Fibroblast of villous mesenchyme (primary cell): Measurements from ENCODE around the gene SUCLG2. TPM values are rescaled to one million over a fixed set of nuclear protein-coding genes. Genes with fewer than 3 reads are reported as not detected.
"Not testable (repeated sequence)": the region's sequence is repeated elsewhere in the genome, so short reads cannot be mapped to it uniquely, and the experiment has no call there.

Experiments
- DNase-seq: peaks from one replicate; pipeline ENCODE4 v3.0.0-alpha.2; 2010; ENCODE audit warnings: low read depth
- H3K4me3 ChIP-seq: 2 replicates; pipeline ENCODE4 v1.5.1; 2011; ENCODE audit warnings: low read depth, mild to moderate bottlenecking, low read length
- CTCF ChIP-seq: IDR thresholded peaks from 2 replicates; pipeline ENCODE4 v1.5.1; 2012; ENCODE audit warnings: low read depth, mild to moderate bottlenecking, low read length; ENCODE audit not compliant: insufficient read depth
- total RNA-seq: library from RNA; depleted of rRNA; stranded (reverse); fragments of >200 nt; gene quantifications from 2 replicates; pipeline ENCODE4 v1.2.3, GENCODE V29; 2012

The SUCLG2 gene
- total RNA-seq, 1 donor = 45.8 TPM

- no peak for DNase-seq
- no peak for TF ChIP-seq CTCF
- H3K4me3 ChIP-seq = no peak overlapping the region
Observed at GRCh38 chr3:67550541-67550940, 103.9 kb downstream of the SUCLG2 start.

DNA sequence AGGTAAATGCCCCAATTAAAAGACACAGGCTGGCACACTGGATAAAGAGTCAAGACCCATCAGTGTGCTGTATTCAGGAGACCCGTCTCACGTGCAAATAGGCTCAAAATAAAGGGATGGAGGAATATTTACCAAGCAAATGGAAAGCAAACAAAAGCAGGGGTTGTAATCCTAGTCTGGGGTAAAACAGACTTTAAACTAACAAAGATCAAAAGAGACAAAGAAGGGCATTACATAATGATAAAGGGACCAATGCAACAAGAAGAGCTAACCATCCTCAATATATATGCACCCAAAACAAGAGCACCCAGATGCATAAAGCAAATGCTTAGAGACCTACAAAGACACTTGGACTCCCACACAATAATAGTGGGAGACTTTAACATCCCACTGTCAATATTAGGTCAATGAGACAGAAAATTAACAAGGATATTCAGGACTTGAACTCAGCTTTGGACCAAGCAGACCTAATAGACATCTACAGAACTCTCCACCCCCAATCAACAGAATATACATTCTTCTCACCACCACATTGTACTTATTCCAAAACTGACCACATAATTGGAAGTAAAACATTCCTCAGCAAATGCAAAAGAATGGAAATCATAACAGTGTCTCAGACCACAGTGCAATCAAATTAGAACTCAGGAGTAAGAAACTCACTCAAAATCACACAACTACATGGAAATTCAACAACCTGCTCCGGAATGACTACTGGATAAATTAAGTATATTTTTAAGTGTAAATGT is 111.7 kb downstream of the SUCLG2 start:
- not testable (repeated sequence) for H3K4me3 ChIP-seq, DNase-seq

DNA sequence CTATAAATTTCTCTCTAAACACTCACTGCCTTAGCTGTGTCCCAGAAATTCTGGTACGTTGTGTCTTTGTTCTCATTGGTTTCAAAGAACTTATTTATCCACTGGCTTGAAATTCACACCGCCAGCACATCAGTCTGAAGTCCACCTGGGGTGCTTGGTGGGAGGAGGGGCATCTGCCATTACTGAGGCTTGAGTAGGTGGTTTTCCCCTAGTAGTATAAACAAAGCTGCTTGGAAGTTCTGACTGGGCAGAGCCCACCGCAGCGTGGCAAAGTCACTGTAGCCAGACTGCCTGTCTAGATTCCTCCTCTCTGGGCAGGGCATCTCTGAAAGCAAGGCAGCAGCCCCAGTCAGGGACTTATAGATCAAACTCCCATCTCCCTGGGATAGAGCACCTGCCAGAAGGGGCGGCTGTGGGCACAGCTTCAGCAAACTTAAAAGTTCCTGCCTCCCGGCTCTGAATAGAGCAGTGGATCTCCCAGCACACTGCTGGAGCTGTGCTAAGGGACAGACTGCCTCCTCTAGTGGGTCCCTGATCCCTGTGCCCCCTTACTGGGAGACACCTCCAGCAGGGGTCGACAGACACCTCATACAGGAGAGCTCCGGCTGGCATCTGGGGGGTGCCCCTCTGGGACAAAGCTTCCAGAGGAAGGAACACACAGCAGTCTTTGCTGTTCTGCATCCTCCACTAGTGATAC is 114.1 kb downstream of the SUCLG2 start:
- TF ChIP-seq CTCF = no peak
- no peak for DNase-seq
- H3K4me3 ChIP-seq = no peak overlapping the region

DNA sequence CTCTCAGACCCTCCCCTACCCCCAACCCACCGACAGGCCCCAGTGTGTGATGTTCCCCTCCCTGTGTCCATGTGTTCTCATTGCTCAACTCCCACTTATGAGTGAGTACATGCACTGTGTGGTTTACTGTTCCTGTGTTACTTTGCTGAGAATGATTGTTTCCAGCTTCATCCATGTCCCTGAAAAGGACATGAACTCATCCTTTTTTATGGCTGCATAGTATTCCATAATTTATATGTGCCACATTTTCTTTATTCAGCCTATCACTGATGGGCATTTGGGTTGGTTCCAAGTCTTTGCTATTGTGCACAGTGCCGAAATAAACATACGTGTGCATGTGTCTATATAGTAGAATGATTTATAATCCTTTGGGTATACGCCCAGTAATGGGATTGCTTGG is 117.2 kb downstream of the SUCLG2 start:
- H3K4me3 ChIP-seq, DNase-seq: not testable (repeated sequence)

GRCh38 chr3:67535006-67535405 is 119.4 kb downstream of the SUCLG2 start:
- no peak overlapping the region for H3K4me3 ChIP-seq
- no peak for TF ChIP-seq CTCF
- DNase-seq = no peak

DNA sequence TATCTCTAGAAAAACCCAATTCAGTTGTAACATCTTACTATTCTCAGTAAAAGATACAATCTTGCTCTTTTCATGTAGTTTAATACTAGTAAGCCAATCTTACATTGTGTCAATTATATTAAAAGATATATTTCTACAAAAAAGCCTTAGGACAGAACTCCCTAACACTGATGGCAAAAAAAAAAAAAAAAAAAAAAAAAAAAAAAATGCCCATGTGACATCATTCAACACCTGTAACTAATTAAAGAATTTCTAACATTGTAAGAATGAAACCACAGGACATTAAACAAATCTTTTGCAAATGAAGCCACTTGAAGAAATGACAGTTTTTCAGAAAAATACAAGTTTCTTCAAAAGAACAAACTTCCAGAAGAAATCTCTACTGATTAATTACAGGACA is 119.8 kb downstream of the SUCLG2 start:
- H3K4me3 ChIP-seq = no peak overlapping the region
- no peak for TF ChIP-seq CTCF
- DNase-seq = no peak

DNA sequence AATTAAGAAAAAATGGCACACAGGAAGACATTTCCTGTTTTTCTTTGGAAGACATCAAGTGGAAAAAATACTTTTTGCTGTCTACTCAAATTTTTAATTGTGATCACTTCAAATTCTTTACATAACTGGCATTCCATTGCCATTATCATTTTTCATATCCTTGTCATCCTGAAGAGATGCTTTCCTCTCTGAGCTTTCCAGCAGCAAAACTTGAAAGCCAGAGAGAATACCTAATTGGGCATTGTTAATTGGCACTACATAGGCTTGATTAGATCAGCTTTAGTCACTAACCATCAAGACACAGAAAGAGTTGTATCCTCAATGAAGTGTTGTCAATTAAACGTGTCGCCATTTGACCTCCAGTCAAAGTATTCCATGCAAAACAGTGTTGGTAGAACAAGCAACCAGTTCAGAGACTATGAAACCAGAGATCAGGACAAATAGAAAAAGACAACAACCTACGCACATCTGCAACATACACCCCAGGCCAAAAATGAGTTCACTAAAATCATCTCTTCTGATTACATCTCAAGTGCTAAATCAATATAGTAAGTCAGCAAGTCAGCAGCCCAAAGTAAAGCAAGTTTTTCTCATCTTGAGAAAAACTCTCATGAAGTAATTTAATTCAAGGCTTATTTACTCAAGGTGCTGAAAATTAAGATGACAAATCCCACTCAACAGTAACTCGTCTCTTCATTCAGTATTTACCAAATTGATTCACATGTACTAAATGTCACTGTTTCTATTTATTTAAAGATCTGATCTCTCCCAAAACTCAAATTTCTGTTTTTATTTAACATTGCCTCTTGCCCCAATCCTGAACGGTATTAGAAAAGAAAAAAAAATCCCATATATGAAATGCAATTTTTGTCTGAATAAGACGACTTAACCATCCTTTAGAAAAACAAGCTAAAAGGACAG is 123.0 kb downstream of the SUCLG2 start:
- no peak for TF ChIP-seq CTCF
- DNase-seq = no peak
- no peak overlapping the region for H3K4me3 ChIP-seq
